ENCODE measurements around the gene RIN3.

DNA sequence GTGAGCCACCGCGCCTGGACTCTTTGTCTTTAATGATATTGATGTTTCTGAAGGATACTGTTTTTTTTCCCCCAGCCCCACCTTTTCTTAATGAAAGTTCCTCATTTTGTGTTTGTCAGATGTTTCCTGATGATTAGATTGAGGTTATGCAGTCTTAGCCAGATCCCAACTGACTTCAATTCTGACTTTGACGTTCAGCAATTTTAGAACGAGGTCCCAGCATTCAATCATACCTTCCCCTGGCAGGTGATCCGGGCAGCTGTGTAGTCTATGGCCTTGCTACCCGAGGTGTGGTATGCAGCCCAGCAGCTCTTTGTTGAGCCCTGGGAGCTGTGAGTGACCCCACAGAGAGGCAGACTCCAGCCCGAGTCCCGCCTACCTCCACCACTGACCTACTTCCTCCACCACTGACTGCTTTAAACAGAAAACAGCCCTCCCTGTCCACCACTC lies 152.1 kb downstream of the RIN3 start:
- no peak for TF ChIP-seq CTCF (conservative IDR thresholded peaks at IDR 0.05)
- TF ChIP-seq EZH2 (IDR thresholded peaks at IDR 0.05; ENCODE audit: low read depth) = no peak
